Activated CD8-positive, alpha-beta T cell treated with anti-CD3 and anti-CD28 coated beads for 36 hours (primary cell): Measurements from ENCODE around the gene NSL1. TPM values are rescaled to one million over a fixed set of nuclear protein-coding genes. Genes with fewer than 3 reads are reported as not detected.

Source experiments
- ATAC-seq: fragments of 200-7000 bp; cut with Tn5 transposase; one replicate; pipeline ENCODE4 v1.10.0; 2021; ENCODE audit warnings: mild to moderate bottlenecking, moderate library complexity
- CTCF ChIA-PET: fragments of 350-600 bp; sonication (Branson Sonifier 250); formaldehyde crosslinking; loops from one replicate; lab custom pipeline; 2021; ENCODE audit warnings: antibody characterized with exemption; lab: Charles Lee
- POLR2A ChIA-PET: fragments of 350-600 bp; sonication (Branson Sonifier 250); formaldehyde crosslinking; loops from one replicate; lab custom pipeline; 2021; ENCODE audit warnings: antibody characterized with exemption; lab: Charles Lee
- DNase-seq: peaks from one replicate; pipeline ENCODE4 v3.0.0-alpha.2; 2020
- H3K27ac Mint-ChIP-seq: one replicate; pipeline ENCODE4 v1.8.0; 2021; ENCODE audit warnings: mild to moderate bottlenecking, mixed read lengths
- H3K27me3 Mint-ChIP-seq: one replicate; pipeline ENCODE4 v1.8.0; 2021; ENCODE audit warnings: mixed read lengths
- H3K36me3 Mint-ChIP-seq: one replicate; pipeline ENCODE4 v1.8.0; 2021; ENCODE audit warnings: low read depth, mixed read lengths
- H3K4me1 Mint-ChIP-seq: one replicate; pipeline ENCODE4 v1.8.0; 2021; ENCODE audit warnings: low read depth, mixed read lengths
- H3K4me3 Mint-ChIP-seq: one replicate; pipeline ENCODE4 v1.8.0; 2021; ENCODE audit warnings: mild to moderate bottlenecking, moderate library complexity, mixed read lengths
- H3K9me3 Mint-ChIP-seq: one replicate; pipeline ENCODE4 v1.8.0; 2021; ENCODE audit warnings: mixed read lengths
- intact Hi-C: fragments of 100-400 bp; cut with micrococcal nuclease; formaldehyde crosslinking; loops from one replicate; pipeline ENCODE4 v1.10.0; 2022
- total RNA-seq, 2 experiments: library from RNA; stranded (reverse); gene quantifications; one replicate each; pipeline ENCODE4 v1.2.3, GENCODE V29; 2021
- TF ChIP-seq, protein P1 (sequence below): fragments of 200-600 bp; IDR thresholded peaks from one replicate; pipeline ENCODE4 v1.8.0; 2022; ENCODE audit warnings: antibody characterized with exemption, mild to moderate bottlenecking

The NSL1 gene
- total RNA-seq, 2 experiments from 2014 or later: 29.6 to 34.9 TPM

DNA sequence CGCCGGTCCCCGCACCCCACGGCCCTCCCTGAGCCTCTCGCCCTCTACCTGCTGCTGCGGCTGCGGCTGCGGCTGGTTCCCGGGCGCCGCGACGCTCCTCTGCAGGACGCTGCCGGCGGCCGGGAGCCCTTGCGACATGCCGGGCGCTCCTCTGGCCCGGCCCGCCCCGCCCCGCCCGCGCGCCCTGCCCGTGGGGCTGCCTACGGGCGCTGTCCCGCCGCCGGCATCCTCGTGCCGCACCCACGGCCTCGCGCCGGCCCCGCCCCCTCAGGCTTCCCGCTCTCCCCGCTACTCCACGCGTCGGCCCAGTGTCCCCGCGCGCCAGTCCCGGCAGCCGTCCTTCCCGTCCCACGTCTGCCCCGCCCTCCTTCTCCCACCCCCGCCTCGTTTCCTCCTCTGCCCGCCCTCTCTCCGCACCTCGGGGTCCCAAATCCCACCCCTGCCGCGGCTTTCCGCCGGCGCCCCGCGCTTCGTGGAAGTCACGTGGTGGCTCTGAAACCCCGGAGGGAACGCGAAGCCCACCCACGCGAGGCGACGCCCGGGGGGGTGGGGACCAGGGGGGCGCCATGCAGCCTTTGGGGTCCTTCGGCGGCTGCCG is 91.9 kb downstream of the NSL1 start, which contains the start of gene BATF3:
Gene BATF3 (minus strand): TSS at position 216 of the 598 bp plus-strand sequence. CDS start 78 bp downstream, at position 138.
- H3K4me1 Mint-ChIP-seq: peaks cover 60% of the 10 kb centered on the region
- peak within 1 kb of the TSS; percentile 79 for H3K4me3 Mint-ChIP-seq
- TF ChIP-seq, protein P1, sequence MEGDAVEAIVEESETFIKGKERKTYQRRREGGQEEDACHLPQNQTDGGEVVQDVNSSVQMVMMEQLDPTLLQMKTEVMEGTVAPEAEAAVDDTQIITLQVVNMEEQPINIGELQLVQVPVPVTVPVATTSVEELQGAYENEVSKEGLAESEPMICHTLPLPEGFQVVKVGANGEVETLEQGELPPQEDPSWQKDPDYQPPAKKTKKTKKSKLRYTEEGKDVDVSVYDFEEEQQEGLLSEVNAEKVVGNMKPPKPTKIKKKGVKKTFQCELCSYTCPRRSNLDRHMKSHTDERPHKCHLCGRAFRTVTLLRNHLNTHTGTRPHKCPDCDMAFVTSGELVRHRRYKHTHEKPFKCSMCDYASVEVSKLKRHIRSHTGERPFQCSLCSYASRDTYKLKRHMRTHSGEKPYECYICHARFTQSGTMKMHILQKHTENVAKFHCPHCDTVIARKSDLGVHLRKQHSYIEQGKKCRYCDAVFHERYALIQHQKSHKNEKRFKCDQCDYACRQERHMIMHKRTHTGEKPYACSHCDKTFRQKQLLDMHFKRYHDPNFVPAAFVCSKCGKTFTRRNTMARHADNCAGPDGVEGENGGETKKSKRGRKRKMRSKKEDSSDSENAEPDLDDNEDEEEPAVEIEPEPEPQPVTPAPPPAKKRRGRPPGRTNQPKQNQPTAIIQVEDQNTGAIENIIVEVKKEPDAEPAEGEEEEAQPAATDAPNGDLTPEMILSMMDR: no peak
- intact Hi-C loops: loop anchor here (5.0 kb wide), 2 partner anchors 53 to 83 kb away; no protein-coding TSS in a partner anchor
- peaks cover 1% of the 10 kb centered on the region for H3K27me3 Mint-ChIP-seq
- peaks cover 28% of the 10 kb centered on the region for H3K36me3 Mint-ChIP-seq
- ChIA-PET CTCF (interaction anchor here (0.9 to 3.7 kb wide), 11 partner anchors 15 to 222 kb away, joined by 4 to 27 read pairs (median 6); no protein-coding TSS in a partner anchor), POLR2A (interaction anchor here (0.7 to 1.4 kb wide), 2 partner anchors 21 to 44 kb away, joined by 3 to 6 read pairs; no protein-coding TSS in a partner anchor)
- ATAC-seq (peak; percentile 34), DNase-seq (no peak)
- no peaks in the 10 kb centered on the region for H3K9me3 Mint-ChIP-seq
- H3K27ac Mint-ChIP-seq: peak within 1 kb of the TSS; percentile 92

DNA sequence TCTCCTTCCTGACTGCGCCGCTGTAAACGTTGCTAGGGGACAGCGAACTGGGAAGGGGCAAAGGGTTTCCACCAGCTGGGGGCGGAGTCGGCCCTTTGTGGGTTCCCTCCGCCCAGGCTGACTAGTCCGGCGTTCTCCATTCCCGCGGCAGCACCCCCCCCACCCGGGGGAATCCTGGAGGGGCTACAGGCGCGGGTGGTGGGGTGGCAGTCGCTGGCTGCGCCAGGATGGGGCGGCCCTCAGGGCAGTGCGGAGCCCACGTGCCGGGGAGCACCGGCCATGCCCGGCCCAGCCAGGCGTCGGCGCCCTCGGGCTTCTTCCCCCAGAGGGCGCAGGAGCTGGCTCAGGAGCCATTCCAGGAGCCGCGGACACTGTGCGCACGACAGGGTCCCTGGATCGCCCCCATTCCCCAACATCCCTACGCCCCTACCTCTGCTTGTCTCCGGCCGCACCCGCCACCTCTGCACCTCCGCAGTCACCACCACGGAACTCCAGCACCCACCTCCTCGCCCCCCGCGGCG is 92.4 kb downstream of the NSL1 start:
- Mint-ChIP-seq H3K27ac (peak overlapping the region; percentile 92), H3K4me1 (peaks cover 57% of the 10 kb centered on the region), H3K27me3 (peaks cover 1% of the 10 kb centered on the region), H3K36me3 (peaks cover 33% of the 10 kb centered on the region), H3K9me3 (no peaks in the 10 kb centered on the region), H3K4me3 (peak overlapping the region; percentile 79)
- peak; percentile 75 for DNase-seq
- peak; percentile 75 for ATAC-seq
- ChIA-PET CTCF (interaction anchor here (0.9 to 3.7 kb wide), 11 partner anchors 15 to 221 kb away, joined by 4 to 27 read pairs (median 9); no protein-coding TSS in a partner anchor), POLR2A (interaction anchor here (0.7 to 1.4 kb wide), 3 partner anchors 20 to 49 kb away, joined by 3 to 6 read pairs (median 4); no protein-coding TSS in a partner anchor)
- TF ChIP-seq, protein P1: peak; percentile 79
- intact Hi-C loops: loop anchor here (5.0 kb wide), 1 partner anchor 83 kb away; no protein-coding TSS in a partner anchor

DNA sequence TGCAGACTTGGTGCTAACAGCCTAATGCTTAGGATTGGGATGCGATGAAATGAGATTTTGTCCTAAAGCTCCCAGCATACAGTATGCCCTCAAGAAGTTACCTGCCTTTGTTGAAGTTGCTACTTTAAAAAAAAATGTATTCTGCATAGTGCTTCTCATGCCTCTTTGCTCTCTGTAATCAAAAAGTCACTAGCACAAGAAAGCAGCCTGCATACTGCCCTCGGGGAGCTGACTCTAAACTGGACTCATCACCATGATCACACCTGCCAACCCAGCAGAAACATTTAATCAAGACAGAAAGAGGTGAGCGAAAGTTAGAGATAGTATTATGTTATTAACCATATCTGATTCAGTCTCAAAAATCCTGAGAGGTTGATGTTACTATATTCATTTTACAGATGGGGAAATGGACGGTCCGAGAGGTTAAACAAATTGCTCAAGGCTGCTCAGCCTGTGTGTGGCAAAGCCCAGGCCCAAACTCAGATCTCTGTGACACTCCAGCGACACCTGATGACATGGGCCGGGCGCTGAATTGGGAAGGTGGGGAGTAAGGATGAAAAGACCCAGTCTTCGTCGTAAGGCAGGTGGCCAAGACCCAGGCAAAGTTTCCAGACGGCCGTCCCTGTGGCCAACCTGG is 93.0 kb downstream of the NSL1 start:
- Mint-ChIP-seq H3K9me3 (no peaks in the 10 kb centered on the region), H3K4me1 (peaks cover 51% of the 10 kb centered on the region), H3K27ac (peak overlapping the region; percentile 65), H3K4me3 (peak overlapping the region; percentile 79), H3K36me3 (peaks cover 39% of the 10 kb centered on the region), H3K27me3 (peaks cover 1% of the 10 kb centered on the region)
- CTCF ChIA-PET: interaction anchor here (0.9 to 3.7 kb wide), 12 partner anchors 14 to 221 kb away, joined by 4 to 27 read pairs (median 10); no protein-coding TSS in a partner anchor
- POLR2A ChIA-PET: interaction anchor here (0.7 to 3.1 kb wide), 6 partner anchors 11 to 48 kb away, joined by 3 to 10 read pairs (median 5); no protein-coding TSS in a partner anchor
- intact Hi-C loops: loop anchor here (5.0 kb wide), 1 partner anchor 84 kb away; no protein-coding TSS in a partner anchor
- TF ChIP-seq, protein P1: no peak
- DNase-seq (no peak), ATAC-seq (peak; percentile 5)

GRCh38 chr1:212696721-212697331 is 94.8 kb downstream of the NSL1 start:
- DNase-seq: no peak
- Mint-ChIP-seq H3K4me3 (peak overlapping the region; percentile 79), H3K27ac (peak overlapping the region; percentile 43), H3K36me3 (peaks cover 53% of the 10 kb centered on the region), H3K4me1 (peaks cover 36% of the 10 kb centered on the region), H3K9me3 (no peaks in the 10 kb centered on the region), H3K27me3 (peaks cover 1% of the 10 kb centered on the region)
- ChIA-PET CTCF (interaction anchor here (0.7 to 3.7 kb wide), 8 partner anchors 10 to 222 kb away, joined by 3 to 27 read pairs (median 16); no protein-coding TSS in a partner anchor), POLR2A (interaction anchor here (0.8 to 3.1 kb wide), 4 partner anchors 10 to 51 kb away, joined by 3 to 10 read pairs (median 6); no protein-coding TSS in a partner anchor)
- TF ChIP-seq, protein P1: no peak
- intact Hi-C loops: loop anchor here (5.0 kb wide), 1 partner anchor 85 kb away; no protein-coding TSS in a partner anchor
- no peak for ATAC-seq
